GM18511 (cell line): Measurements from ENCODE around the gene TSC22D1.

Experiments used
- ATAC-seq: cut with Tn5 transposase; IDR thresholded peaks from one replicate; pipeline ENCODE4 v1.9.1; 2021; ENCODE audit warnings: mild to moderate bottlenecking, moderate library complexity; ENCODE audit not compliant: unreplicated experiment

Gene TSC22D1

DNA sequence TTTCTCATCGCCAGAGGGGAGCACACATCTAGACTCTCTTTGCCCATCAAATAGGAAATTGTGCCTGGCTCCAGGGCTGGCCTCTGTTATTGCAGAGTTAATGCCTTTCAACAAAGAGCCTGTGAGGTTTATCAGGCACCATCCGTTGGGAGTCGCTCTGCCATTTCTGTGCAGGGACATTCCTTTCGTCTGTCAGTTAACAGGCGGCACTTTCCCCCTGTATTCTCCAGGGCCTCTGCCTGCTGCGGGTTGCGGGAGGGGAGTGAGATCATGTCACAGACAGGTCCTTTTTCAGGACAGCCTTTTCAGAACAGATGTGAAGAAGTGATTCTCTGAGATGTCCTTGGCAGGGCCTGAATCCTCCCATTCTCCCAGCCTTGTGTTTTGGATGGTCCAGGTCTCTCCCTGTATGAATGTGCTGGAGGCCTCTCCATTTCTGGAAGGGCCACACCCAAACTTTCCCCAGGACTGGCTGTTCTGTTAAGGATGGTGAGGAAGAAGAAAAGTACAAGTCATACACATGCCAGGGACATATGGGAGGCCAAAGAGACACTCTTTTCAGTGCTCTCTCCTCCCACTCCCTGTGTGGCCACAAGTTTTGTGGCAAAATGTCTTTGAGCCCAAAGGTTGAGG, 187.6 kb downstream of the TSC22D1 start:
- ATAC-seq = no peak

DNA sequence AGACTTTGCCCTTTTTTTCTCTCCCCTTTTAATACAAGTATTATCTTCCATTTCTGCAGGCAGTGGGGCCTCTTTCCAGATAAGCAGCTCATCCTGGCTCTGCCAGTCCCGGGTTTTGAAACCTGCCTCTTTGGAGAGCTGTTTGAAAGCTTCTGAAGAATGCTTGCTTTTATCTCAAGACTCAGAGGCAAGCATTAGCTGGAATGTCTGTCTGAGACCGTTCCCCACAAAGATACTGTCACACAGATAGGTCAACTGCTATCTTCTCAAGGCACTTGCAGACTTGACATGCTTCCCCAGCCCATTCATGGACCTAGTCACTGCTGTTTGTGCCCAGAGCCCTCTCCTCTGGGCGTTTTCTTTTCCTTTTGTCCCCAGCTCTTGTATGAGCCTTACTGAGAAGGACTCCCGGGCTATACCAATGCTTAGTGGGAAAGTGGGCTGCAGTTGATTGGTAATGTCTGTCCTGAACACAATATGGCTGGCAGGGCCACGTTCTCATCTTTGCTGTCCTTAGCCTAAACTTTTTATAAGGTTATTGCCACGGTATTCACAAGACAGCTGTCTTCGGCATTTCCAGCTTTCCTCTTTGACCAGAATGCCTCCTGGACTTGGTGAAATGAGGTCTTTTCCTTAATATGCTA, 189.1 kb downstream of the TSC22D1 start:
- no peak for ATAC-seq

DNA sequence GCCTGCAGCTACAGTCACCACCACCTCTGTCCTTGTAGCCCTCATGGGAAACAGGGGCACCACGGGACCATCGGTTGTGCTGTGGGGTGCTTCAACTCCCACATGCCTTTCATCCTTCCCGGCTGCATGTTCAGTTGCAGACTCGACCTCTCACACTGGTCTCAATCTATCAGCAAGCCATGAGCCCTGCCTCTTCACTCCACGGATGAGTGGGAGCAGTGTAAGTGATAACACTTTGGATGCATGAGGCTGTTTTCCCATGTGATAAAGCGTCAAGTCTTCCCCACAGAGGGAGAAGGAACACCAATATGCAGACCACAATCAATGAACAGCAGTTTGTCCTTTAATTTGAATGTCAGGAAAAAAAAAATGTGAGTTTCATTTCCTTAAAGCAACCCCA, 190.3 kb downstream of the TSC22D1 start:
- no peak for ATAC-seq

DNA sequence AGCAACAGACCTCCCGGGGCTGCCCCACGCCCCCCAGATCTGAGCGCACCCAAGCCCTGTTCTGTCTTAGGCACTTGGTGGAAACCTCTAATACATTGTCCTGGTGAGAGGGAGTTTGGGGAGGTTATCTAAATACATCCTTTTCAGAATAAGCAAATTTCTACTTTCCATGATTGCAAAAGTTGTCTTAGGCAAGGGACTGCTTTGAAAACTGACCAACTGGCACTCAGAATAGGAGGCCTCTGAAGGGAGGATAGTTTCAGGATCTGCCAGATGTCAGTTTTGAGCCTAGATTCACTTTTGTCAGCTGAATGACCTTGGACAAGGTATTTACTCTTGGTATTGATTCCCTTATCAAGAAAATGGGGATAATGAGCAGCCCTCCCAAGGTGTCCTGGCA, 190.7 kb downstream of the TSC22D1 start:
- no peak for ATAC-seq

DNA sequence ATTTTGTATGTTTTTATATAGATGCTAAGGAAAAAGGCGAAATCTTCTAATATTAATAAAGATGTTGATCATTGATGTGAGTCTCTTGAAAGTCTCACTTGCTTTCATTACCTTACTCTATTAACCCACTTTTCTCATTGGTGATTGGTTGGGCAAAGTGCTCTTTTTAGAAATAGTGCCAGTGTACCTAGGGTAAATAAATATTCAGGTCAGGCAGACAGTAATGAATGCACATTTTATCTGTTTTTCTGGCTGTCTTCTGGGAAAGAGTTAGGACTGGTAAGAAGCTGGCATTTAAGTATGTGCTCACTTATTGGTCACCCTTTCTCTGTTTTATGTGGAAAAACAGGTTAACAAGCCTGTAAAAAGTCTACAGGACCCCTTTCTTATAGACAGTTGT, 191.4 kb downstream of the TSC22D1 start:
- ATAC-seq = no peak

DNA sequence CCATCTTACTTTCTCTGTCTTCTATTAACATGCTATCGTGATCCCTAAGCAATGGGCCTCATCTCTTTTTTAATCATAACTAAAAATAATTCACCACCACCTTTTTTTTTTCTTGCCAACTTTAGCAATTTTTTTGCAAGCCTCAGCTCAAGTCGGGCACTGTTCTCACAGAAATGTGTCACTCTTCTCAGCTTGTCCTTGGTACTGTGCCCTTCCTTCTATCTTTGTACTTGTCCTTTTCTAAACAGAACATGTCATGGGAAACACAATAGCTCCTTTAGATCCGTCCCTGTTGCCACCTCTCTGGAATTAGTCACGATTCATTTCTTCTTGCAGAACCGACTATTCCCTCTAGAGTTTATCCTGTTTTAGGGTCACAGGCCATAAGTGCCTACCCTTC, 192.2 kb downstream of the TSC22D1 start:
- ATAC-seq = no peak

DNA sequence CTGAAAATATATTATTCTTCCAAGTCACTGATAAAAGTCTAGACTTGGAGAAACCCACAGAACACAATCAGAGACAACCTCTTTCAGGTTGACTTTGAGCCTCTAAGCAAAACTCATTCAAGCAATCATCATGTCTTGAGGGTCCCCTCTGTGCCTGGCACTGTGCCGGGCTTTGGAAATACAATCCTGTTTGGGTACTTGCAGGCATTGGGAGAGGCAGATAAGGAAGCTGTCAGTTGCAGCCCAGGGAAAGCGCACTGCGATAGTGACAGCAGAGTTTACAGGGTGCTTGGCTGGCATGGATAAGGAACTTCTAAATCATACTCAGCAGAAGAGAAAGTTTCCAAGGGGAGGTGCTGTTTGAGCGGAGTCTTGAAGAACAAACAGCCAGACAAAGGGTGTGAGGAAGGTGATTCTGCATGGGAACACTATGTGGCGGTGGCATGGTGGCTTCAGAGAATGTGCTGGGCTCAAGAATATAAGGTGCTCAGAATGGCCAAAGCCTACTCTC, 193.4 kb downstream of the TSC22D1 start:
- no peak for ATAC-seq
